ENCODE results near the gene GOT1. TPM values are rescaled to one million over a fixed set of nuclear protein-coding genes. Genes with fewer than 3 reads are reported as not detected.

GOT1 gene
- total and polyA plus RNA-seq, 4 donors = 73.5 to 271 (median 123) TPM

DNA sequence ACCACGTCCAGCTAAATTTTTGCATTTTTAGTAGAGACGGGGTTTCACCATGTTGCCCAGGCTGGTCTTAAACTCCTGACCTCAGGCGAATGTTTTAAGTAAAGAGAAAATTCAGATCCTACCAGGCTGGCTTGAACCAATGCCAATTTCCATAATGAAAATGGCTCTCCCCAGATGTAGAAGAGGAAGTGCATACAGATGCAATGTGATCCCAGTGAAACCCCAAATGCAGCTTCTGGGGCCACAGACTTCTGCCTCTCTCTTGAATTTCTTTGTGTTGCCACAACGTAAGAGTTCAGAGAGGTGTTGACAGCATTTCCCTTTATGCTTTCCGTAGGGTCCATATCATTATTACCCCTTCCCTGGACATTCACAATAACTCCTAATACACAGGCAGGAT is 29.6 kb upstream of the GOT1 start:
- Histone ChIP-seq H3K27me3 (ENCODE audit: control insufficient read depth in 4 of 4, insufficient read depth in 4 of 4, low read length in 3 of 4) (no peaks in the 10 kb centered on the region), H3K4me3 (ENCODE audit: low read depth in 1 of 3, low read length in 3 of 3) (no peak overlapping the region), H3K4me1 (ENCODE audit: control insufficient read depth in 4 of 4, insufficient read depth in 4 of 4, low read length in 3 of 4) (no peaks in the 10 kb centered on the region), H3K9me3 (ENCODE audit: control insufficient read depth in 4 of 4, low read length in 3 of 4) (no peaks in the 10 kb centered on the region), H3K9ac (ENCODE audit: low read depth in 1 of 2, low read length in 2 of 2) (no peak overlapping the region), H3K36me3 (ENCODE audit: control insufficient read depth in 4 of 4, insufficient read depth in 3 of 4, low read depth in 1 of 4, low read length in 3 of 4) (no peaks in the 10 kb centered on the region), H3K27ac (ENCODE audit: low read depth in 1 of 2, low read length in 2 of 2) (no peak overlapping the region)
- no peak for DNase-seq (ENCODE audit: low spot score)
- TF ChIP-seq EGR1 (IDR thresholded peaks at IDR 0.05; ENCODE audit: low read depth in 2 of 2) = no peak
- TF ChIP-seq, protein P1, sequence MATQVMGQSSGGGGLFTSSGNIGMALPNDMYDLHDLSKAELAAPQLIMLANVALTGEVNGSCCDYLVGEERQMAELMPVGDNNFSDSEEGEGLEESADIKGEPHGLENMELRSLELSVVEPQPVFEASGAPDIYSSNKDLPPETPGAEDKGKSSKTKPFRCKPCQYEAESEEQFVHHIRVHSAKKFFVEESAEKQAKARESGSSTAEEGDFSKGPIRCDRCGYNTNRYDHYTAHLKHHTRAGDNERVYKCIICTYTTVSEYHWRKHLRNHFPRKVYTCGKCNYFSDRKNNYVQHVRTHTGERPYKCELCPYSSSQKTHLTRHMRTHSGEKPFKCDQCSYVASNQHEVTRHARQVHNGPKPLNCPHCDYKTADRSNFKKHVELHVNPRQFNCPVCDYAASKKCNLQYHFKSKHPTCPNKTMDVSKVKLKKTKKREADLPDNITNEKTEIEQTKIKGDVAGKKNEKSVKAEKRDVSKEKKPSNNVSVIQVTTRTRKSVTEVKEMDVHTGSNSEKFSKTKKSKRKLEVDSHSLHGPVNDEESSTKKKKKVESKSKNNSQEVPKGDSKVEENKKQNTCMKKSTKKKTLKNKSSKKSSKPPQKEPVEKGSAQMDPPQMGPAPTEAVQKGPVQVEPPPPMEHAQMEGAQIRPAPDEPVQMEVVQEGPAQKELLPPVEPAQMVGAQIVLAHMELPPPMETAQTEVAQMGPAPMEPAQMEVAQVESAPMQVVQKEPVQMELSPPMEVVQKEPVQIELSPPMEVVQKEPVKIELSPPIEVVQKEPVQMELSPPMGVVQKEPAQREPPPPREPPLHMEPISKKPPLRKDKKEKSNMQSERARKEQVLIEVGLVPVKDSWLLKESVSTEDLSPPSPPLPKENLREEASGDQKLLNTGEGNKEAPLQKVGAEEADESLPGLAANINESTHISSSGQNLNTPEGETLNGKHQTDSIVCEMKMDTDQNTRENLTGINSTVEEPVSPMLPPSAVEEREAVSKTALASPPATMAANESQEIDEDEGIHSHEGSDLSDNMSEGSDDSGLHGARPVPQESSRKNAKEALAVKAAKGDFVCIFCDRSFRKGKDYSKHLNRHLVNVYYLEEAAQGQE (IDR thresholded peaks at IDR 0.05) = no peak
- 80% methylated on average over 5 of the region's 5 CpGs for WGBS

DNA sequence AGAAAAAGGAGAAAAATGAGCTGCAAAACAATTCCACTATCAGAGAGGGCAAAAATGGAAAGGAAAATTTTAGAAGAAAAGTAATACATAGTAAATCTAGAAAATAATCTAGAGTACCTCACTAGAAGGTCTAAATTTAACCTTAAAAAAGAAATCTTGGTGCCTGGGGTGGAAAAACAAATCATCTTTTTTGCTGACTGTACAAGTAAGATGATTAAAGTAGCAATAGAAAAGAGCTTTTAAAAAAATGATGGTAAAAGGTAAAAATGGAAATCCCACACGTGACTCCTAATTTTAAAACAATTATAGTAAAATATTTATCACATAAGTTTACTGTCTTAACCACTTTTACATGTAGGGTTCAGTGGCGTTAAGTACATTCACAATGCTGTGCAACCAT is 28.8 kb upstream of the GOT1 start:
- TF ChIP-seq, protein P1 (IDR thresholded peaks at IDR 0.05) = no peak
- no peak for DNase-seq (ENCODE audit: low spot score)
- H3K27ac ChIP-seq (ENCODE audit: low read depth in 1 of 2, low read length in 2 of 2) = no peak overlapping the region
- 83% methylated on average over 2 of the region's 2 CpGs for WGBS
- H3K4me1 ChIP-seq (ENCODE audit: control insufficient read depth in 4 of 4, insufficient read depth in 4 of 4, low read length in 3 of 4) = no peaks in the 10 kb centered on the region
- no peaks in the 10 kb centered on the region for H3K27me3 ChIP-seq (ENCODE audit: control insufficient read depth in 4 of 4, insufficient read depth in 4 of 4, low read length in 3 of 4)
- no peaks in the 10 kb centered on the region for H3K36me3 ChIP-seq (ENCODE audit: control insufficient read depth in 4 of 4, insufficient read depth in 3 of 4, low read depth in 1 of 4, low read length in 3 of 4)
- no peaks in the 10 kb centered on the region for H3K9me3 ChIP-seq (ENCODE audit: control insufficient read depth in 4 of 4, low read length in 3 of 4)
- no peak overlapping the region for H3K9ac ChIP-seq (ENCODE audit: low read depth in 1 of 2, low read length in 2 of 2)
- no peak overlapping the region for H3K4me3 ChIP-seq (ENCODE audit: low read depth in 1 of 3, low read length in 3 of 3)

- H3K9me3 ChIP-seq (ENCODE audit: control insufficient read depth in 4 of 4, low read length in 3 of 4) = no peaks in the 10 kb centered on the region
- no peaks in the 10 kb centered on the region for H3K4me1 ChIP-seq (ENCODE audit: control insufficient read depth in 4 of 4, insufficient read depth in 4 of 4, low read length in 3 of 4)
- no peak overlapping the region for H3K4me3 ChIP-seq (ENCODE audit: low read depth in 1 of 3, low read length in 3 of 3)
- H3K27me3 ChIP-seq (ENCODE audit: control insufficient read depth in 4 of 4, insufficient read depth in 4 of 4, low read length in 3 of 4) = no peaks in the 10 kb centered on the region
- no peak overlapping the region for H3K9ac ChIP-seq (ENCODE audit: low read depth in 1 of 2, low read length in 2 of 2)
- H3K36me3 ChIP-seq (ENCODE audit: control insufficient read depth in 4 of 4, insufficient read depth in 3 of 4, low read depth in 1 of 4, low read length in 3 of 4) = no peaks in the 10 kb centered on the region
- H3K27ac ChIP-seq (ENCODE audit: low read depth in 1 of 2, low read length in 2 of 2) = no peak overlapping the region
- no peak for DNase-seq (ENCODE audit: low spot score)
- WGBS = 60% methylated on average over 2 of the region's 2 CpGs
- no peak for TF ChIP-seq GABPA (IDR thresholded peaks at IDR 0.05 in 1 of 2, conservative IDR thresholded peaks at IDR 0.05 in 1 of 2)
- TF ChIP-seq HNF4A (conservative IDR thresholded peaks at IDR 0.05) = no peak
- TF ChIP-seq, protein P1 (IDR thresholded peaks at IDR 0.05) = no peak
- TF ChIP-seq, protein P2, sequence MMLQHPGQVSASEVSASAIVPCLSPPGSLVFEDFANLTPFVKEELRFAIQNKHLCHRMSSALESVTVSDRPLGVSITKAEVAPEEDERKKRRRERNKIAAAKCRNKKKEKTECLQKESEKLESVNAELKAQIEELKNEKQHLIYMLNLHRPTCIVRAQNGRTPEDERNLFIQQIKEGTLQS (IDR thresholded peaks at IDR 0.05) = no peak
- TF ChIP-seq ZBTB33 (IDR thresholded peaks at IDR 0.05) = no peak
- TF ChIP-seq TAF1 (conservative IDR thresholded peaks at IDR 0.05) = no peak
- TF ChIP-seq HNF4G (IDR thresholded peaks at IDR 0.05) = no peak
- no peak for TF ChIP-seq YY1 (IDR thresholded peaks at IDR 0.05)
- TF ChIP-seq, protein P3, sequence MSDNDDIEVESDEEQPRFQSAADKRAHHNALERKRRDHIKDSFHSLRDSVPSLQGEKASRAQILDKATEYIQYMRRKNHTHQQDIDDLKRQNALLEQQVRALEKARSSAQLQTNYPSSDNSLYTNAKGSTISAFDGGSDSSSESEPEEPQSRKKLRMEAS (IDR thresholded peaks at IDR 0.05) = no peak
- TF ChIP-seq SP1 (IDR thresholded peaks at IDR 0.05) = no peak
- TF ChIP-seq EGR1 (IDR thresholded peaks at IDR 0.05; ENCODE audit: low read depth in 2 of 2) = no peak
Observed at GRCh38 chr10:99457813-99458212, 27.4 kb upstream of the GOT1 start.

All from liver (tissue), 9 donors.